ENCODE measurements around the gene PAGR1. TPM values are rescaled to one million over a fixed set of nuclear protein-coding genes. Genes with fewer than 3 reads are reported as not detected.

The PAGR1 gene
- total and polyA plus RNA-seq, 10 of the 15 experiments (the other 5 are each of a cell fraction or from before 2014, with no cell fraction given): 1.1 to 57.7 (median 23.4) TPM

DNA sequence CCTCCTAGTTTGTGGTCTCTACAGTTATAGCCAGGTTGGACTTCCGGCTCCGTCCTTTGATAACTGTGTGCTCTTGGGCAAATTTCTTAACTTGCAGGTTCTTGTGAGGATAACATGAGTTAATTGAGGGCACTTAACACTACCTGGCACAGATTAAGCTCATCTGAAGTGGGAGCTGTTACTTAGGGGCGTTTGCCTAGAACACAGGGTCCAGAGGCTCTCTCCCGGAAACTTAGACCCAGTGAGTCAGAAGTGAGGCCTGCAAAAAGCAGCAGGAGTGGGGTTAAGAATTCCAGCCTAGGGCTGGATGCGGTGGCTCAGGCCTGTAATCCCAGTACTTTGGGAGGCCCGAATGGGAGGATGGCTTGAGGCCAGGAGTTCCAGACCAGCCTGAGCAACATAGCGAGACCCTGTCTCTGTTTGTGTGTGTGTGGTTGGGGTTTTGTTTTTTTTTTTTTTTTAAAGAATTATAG, 5.7 kb downstream of the PAGR1 start (continued):
- TF ChIP-seq, protein P1, sequence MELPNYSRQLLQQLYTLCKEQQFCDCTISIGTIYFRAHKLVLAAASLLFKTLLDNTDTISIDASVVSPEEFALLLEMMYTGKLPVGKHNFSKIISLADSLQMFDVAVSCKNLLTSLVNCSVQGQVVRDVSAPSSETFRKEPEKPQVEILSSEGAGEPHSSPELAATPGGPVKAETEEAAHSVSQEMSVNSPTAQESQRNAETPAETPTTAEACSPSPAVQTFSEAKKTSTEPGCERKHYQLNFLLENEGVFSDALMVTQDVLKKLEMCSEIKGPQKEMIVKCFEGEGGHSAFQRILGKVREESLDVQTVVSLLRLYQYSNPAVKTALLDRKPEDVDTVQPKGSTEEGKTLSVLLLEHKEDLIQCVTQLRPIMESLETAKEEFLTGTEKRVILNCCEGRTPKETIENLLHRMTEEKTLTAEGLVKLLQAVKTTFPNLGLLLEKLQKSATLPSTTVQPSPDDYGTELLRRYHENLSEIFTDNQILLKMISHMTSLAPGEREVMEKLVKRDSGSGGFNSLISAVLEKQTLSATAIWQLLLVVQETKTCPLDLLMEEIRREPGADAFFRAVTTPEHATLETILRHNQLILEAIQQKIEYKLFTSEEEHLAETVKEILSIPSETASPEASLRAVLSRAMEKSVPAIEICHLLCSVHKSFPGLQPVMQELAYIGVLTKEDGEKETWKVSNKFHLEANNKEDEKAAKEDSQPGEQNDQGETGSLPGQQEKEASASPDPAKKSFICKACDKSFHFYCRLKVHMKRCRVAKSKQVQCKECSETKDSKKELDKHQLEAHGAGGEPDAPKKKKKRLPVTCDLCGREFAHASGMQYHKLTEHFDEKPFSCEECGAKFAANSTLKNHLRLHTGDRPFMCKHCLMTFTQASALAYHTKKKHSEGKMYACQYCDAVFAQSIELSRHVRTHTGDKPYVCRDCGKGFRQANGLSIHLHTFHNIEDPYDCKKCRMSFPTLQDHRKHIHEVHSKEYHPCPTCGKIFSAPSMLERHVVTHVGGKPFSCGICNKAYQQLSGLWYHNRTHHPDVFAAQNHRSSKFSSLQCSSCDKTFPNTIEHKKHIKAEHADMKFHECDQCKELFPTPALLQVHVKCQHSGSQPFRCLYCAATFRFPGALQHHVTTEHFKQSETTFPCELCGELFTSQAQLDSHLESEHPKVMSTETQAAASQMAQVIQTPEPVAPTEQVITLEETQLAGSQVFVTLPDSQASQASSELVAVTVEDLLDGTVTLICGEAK (IDR thresholded peaks at IDR 0.05; ENCODE audit: borderline replicate concordance): no peak
- TF ChIP-seq HDGF (IDR thresholded peaks at IDR 0.05): no peak
- TF ChIP-seq POLR2A (IDR thresholded peaks at IDR 0.05; ENCODE audit: low read depth, low read length): no peak

DNA sequence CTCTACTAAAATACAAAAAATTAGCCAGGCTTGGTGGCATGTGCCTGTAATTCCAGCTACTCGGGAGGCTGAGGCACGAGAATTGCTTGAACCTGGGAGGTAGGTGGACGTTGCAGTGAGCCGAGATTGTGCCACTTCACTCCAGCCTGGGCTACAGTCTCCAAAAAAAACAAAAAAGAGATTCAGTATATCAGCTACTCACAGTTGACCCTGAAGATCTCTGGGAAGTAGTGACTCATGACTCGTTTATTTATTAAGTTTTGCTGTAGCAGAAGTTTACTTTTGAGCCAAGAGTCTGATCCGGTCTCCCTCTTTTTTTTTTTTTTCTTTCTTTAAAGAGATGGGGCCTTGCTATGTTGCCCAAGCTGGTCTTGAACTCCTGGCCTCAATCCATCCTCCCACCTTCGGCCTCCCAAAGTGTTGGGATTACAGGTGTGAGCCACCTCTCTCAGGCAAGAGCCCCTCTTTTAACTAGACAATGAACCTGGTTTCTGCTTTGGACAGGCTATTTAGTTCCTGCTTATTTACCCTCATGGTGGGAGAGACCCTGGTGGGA, 8.7 kb downstream of the PAGR1 start:
- SMC1A ChIA-PET (ENCODE audit: uncharacterized antibody, unreplicated experiment): interaction anchor here (1.6 kb wide), 1 partner anchor 24 kb away, joined by 12 read pairs; no protein-coding TSS in a partner anchor
- intact Hi-C loops (cut with micrococcal nuclease; ENCODE audit: unreplicated experiment): loop anchor here (5.0 kb wide), 1 partner anchor 38 kb away; the partner anchor contains the start of gene CDIPT
- Histone ChIP-seq H3K4me1 (ENCODE audit: control insufficient read depth, insufficient read depth, low read length) (peaks cover 13% of the 10 kb centered on the region), H3K9ac (ENCODE audit: control insufficient read depth, insufficient read depth, low read length) (peak overlapping the region; percentile 46; the same call in 1 of the 2 replicates), H3K36me3 (ENCODE audit: control insufficient read depth in 2 of 2, insufficient read depth in 2 of 2, low read length in 1 of 2) (no peaks in the 10 kb centered on the region; a peak in 1 of 4 replicates), H3K79me2 (ENCODE audit: control insufficient read depth, insufficient read depth, low read length) (peaks cover 49% of the 10 kb centered on the region), H3K4me3 (no peak overlapping the region), H3K9me3 (replicated peaks; ENCODE audit: control insufficient read depth, insufficient read depth, low read length) (no peaks in the 10 kb centered on the region), H4K20me1 (ENCODE audit: control insufficient read depth, insufficient read depth) (0 out of 2 replicates have a peak, but pooled peaks cover 3% of the 10 kb centered on the region), H3K4me2 (ENCODE audit: control insufficient read depth, insufficient read depth) (peak overlapping the region; percentile 70), H3K27ac (ENCODE audit: control insufficient read depth, insufficient read depth) (peak overlapping the region; percentile 16), H3K27me3 (replicated peaks in 1 of 2; ENCODE audit: control insufficient read depth in 2 of 2, insufficient read depth in 2 of 2, low read length in 1 of 2) (no peaks in the 10 kb centered on the region), H2AFZ (ENCODE audit: control insufficient read depth, low read depth, low read length) (no peak overlapping the region)
- DNase-seq (ENCODE audit: low read depth, low spot score) (no peak), FAIRE-seq (no peak), ATAC-seq (no peak)
- TF ChIP-seq SP1 (IDR thresholded peaks at IDR 0.05; ENCODE audit: low read depth, low read length): no peak
- TF ChIP-seq, protein P2, sequence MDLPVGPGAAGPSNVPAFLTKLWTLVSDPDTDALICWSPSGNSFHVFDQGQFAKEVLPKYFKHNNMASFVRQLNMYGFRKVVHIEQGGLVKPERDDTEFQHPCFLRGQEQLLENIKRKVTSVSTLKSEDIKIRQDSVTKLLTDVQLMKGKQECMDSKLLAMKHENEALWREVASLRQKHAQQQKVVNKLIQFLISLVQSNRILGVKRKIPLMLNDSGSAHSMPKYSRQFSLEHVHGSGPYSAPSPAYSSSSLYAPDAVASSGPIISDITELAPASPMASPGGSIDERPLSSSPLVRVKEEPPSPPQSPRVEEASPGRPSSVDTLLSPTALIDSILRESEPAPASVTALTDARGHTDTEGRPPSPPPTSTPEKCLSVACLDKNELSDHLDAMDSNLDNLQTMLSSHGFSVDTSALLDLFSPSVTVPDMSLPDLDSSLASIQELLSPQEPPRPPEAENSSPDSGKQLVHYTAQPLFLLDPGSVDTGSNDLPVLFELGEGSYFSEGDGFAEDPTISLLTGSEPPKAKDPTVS (IDR thresholded peaks at IDR 0.05; ENCODE audit: low read depth, low read length): no peak
- TF ChIP-seq SIX5 (IDR thresholded peaks at IDR 0.05; ENCODE audit: low read depth, low read length, severe bottlenecking): no peak
- no peak for TF ChIP-seq NBN (IDR thresholded peaks at IDR 0.05)
- TF ChIP-seq BRCA1 (IDR thresholded peaks at IDR 0.05; ENCODE audit: low read depth, low read length): no peak
- TF ChIP-seq KDM1A (IDR thresholded peaks at IDR 0.05; ENCODE audit: borderline replicate concordance): no peak
- TF ChIP-seq, protein P3, sequence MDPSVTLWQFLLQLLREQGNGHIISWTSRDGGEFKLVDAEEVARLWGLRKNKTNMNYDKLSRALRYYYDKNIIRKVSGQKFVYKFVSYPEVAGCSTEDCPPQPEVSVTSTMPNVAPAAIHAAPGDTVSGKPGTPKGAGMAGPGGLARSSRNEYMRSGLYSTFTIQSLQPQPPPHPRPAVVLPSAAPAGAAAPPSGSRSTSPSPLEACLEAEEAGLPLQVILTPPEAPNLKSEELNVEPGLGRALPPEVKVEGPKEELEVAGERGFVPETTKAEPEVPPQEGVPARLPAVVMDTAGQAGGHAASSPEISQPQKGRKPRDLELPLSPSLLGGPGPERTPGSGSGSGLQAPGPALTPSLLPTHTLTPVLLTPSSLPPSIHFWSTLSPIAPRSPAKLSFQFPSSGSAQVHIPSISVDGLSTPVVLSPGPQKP (IDR thresholded peaks at IDR 0.05; ENCODE audit: low read depth, low read length): no peak
- no peak for TF ChIP-seq PAX5 (IDR thresholded peaks at IDR 0.05; ENCODE audit: borderline replicate concordance, low read depth, low read length)
- no peak for TF ChIP-seq RAD21 (IDR thresholded peaks at IDR 0.05; ENCODE audit: insufficient read depth, low read depth, low read length)
- no peak for TF ChIP-seq PAX8 (IDR thresholded peaks at IDR 0.05)
- TF ChIP-seq, protein P4, sequence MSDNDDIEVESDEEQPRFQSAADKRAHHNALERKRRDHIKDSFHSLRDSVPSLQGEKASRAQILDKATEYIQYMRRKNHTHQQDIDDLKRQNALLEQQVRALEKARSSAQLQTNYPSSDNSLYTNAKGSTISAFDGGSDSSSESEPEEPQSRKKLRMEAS (IDR thresholded peaks at IDR 0.05; ENCODE audit: low read depth, low read length): no peak
- TF ChIP-seq MTA2 (IDR thresholded peaks at IDR 0.05; ENCODE audit: low read depth): no peak
- TF ChIP-seq CREB1 (IDR thresholded peaks at IDR 0.05; ENCODE audit: low read depth): no peak
- no peak for TF ChIP-seq RELA (IDR thresholded peaks at IDR 0.05; ENCODE audit: borderline replicate concordance, partially characterized antibody)
- 77% methylated on average over 7 of the region's 7 CpGs for WGBS (ENCODE audit: insufficient coverage, insufficient replicate concordance, low lambda C conversion rate, missing lambda C conversion rate)
- CTCF ChIA-PET: interaction anchor here (0.6 to 6.4 kb wide), 3 partner anchors 17 to 33 kb away, joined by 3 to 55 read pairs (median 3); no protein-coding TSS in a partner anchor
- BruUV-seq (replicated peaks): no TSS peak
- RAD21 ChIA-PET (ENCODE audit: unreplicated experiment): interaction anchor here (1.1 kb wide), 1 partner anchor 23 kb away, joined by 4 read pairs; no protein-coding TSS in a partner anchor
- POLR2A ChIA-PET: interaction anchor here (0.5 to 1.5 kb wide), 5 partner anchors 17 to 160 kb away, joined by 3 to 7 read pairs (median 3); no protein-coding TSS in a partner anchor
- in situ Hi-C loops (cut with MboI): no loop called here
